ENCODE results near the gene BBLN. TPM values are rescaled to one million over a fixed set of nuclear protein-coding genes. Genes with fewer than 3 reads are reported as not detected.
A peak's percentile ranks its signal among the peaks of the same experiment; 100 is the strongest.

Gene BBLN
- total RNA-seq, 2 donors from 2014 or later = 65.7 to 71.9 TPM

DNA sequence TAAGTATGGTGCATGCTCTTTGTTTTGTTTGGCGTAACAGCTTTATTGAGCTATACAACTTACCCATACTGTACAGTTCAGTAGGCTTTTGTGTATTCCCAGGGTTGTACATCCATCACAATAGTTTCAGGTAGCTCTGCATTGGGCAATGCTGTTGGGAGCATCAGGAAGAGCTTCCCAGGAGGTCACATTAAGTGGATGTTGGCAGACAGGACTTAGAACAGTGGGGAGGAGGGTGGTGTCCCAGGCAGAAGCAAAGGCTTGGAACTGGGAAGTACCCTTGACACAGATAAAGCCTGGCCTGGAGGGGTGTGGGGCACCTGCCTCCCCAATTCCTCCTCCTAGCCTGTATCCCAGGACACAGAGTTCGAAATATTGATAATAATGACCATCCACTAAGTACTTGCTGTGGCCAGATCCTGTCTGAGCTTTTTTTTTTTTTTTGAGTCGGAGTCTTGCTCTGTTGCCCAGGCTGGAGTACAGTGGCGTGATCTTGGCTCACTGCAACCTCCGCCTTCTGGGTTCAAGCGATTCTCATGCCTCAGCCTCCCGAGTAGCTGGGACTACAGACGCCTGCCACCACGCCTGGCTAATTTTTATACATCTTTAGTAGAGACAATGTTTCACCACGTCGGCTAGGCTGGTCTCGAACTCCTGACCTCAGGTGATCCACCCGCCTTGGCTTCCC lies 1.3 kb downstream of the BBLN start:
- Mint-ChIP-seq H3K4me3 (peak overlapping the region; percentile 84), H3K36me3 (ENCODE audit: low read depth) (peaks cover 44% of the 10 kb centered on the region), H3K4me1 (peaks cover 10% of the 10 kb centered on the region), H3K27me3 (no peaks in the 10 kb centered on the region), H3K9me3 (no peaks in the 10 kb centered on the region), H3K27ac (peak overlapping the region; percentile 54)
- ATAC-seq (replicated peaks) = no peak

DNA sequence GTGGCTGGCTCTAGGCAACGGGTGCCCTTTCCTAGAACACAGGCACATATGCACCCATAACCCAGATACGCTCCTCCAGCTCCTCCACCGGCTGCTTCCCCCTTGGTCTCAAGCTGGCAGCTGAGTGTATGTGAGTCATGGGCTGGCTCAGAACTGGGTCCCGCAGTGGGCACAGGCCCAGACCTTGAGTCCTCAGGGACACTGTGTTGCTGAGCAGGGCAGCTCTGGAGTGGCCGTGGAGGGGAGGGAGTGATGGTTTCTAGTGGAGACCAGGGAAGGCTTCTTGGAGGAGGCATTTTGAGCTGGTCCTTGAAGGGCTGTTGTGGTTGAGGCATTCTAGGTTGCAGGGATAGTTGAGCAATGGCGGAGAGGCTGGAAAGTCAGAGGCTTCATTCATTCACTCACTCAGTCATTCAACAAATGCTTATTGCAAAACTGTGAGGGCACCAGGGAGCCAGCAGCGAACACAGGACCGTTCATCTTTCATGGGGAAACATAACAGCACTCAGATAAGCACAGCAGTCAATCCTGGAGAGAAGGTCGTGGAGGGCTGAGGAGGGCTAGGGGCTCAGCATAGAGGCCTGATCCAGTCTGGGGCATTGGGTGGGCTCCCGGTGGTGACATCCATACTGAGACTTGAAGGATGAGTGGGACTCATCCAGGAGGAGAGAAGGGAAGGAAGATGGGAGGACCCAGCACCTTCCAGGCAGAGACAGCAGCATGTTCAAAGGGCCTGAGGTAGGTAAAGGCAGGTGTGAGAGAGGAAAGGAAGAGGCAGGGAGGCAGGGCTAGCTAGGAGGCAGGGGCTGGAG lies 2.4 kb downstream of the BBLN start:
- H3K27ac Mint-ChIP-seq = peak overlapping the region; percentile 43
- H3K4me3 Mint-ChIP-seq = peak overlapping the region; percentile 84
- H3K4me1 Mint-ChIP-seq = peaks cover 10% of the 10 kb centered on the region
- ATAC-seq (replicated peaks) = no peak
- H3K27me3 Mint-ChIP-seq = no peaks in the 10 kb centered on the region
- H3K9me3 Mint-ChIP-seq = no peaks in the 10 kb centered on the region
- peaks cover 54% of the 10 kb centered on the region for H3K36me3 Mint-ChIP-seq (ENCODE audit: low read depth)

DNA sequence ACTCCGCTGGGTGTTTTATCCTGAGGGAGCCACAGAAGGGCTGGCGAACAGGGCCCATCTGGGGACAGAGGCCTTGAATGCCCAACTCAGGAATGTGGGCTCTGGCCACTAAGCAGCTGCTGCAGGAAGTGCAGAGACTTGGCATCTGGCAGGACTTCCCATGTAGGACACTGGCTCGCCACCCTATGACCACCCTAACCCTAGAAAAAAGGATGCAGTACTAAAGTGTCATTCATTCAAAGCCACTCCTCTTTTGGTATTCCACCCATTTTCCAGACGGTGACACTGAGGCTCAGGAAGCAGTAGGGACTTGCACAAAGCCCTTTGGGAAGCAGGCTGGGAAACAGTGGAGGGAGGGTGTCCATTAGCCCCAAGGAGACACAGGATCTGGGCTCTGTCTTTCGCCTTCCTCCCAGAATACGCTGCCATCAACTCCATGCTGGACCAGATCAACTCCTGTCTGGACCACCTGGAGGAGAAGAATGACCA lies 3.0 kb downstream of the BBLN start:
- Mint-ChIP-seq H3K4me1 (peaks cover 10% of the 10 kb centered on the region), H3K27ac (no peak overlapping the region), H3K27me3 (no peaks in the 10 kb centered on the region), H3K9me3 (no peaks in the 10 kb centered on the region), H3K4me3 (no peak overlapping the region), H3K36me3 (ENCODE audit: low read depth) (peaks cover 60% of the 10 kb centered on the region)
- no peak for ATAC-seq (replicated peaks)

DNA sequence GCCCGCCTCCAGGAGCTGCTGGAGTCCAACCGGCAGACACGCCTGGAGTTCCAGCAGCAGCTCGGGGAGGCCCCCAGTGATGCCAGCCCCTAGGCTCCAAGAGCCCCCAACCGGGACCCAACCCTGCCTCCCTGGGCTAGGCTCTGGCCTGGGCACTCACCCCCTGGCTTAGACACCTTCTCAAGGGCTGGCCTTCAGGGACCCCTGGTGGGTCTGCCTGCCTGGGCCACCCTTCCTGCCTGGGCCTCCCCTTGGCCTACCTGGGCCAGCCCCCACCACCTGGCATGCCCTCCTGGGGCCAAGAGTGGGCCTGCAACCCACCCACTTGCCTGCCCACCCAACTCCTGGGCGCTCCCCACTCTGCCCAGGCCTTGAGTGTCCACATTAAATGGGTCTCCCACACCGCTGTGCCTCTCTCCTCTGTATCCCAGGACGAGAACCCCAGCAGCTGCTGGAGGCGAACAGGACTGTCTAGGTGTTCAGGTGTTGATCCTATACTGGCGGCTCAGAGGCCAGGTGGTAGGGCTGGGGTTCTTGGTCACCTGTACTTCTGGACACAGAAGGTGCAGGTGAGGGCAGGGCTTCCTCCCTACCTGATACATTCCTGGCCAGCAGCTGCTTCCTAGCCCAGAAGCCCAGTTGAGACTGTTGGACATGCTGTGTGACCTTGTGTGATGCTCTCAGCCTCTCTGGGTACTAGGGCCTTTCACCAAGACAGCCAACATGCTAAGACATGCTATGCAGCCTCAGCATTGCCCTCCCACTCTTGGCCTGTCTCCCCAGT lies 3.6 kb downstream of the BBLN start:
- no peaks in the 10 kb centered on the region for H3K9me3 Mint-ChIP-seq
- H3K4me1 Mint-ChIP-seq = peaks cover 10% of the 10 kb centered on the region
- H3K36me3 Mint-ChIP-seq (ENCODE audit: low read depth) = peaks cover 65% of the 10 kb centered on the region
- no peaks in the 10 kb centered on the region for H3K27me3 Mint-ChIP-seq
- no peak for ATAC-seq (replicated peaks)
- no peak overlapping the region for H3K4me3 Mint-ChIP-seq
- no peak overlapping the region for H3K27ac Mint-ChIP-seq

DNA sequence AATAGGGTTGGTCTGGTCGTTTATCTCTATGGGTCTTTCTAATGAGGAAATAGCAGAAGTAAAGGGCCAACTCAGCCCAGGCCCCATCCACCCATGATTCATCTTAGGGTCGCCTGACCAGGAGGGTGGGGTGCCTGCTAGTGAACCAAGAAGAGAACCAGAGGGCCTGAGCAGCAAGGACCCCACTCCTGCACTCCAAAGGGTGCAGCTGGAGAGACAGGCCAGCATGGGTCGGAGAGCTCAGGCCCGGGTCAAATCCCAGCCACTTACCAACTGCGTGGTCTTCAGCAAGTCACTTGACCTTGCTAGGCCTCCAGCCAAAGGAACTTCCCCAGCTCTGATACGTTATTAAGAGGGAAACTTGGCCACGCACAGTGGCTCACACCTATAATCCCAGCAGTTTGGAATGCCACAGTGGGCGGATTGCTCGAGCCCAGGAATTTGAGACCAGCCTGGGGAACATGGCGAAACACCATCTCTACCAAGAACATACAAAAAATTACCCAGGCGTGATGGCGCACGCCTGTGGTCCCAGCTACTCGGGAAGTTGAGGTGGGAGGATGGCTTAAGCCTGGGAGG lies 4.3 kb downstream of the BBLN start:
- peaks cover 72% of the 10 kb centered on the region for H3K36me3 Mint-ChIP-seq (ENCODE audit: low read depth)
- no peaks in the 10 kb centered on the region for H3K27me3 Mint-ChIP-seq
- no peak for ATAC-seq (replicated peaks)
- H3K9me3 Mint-ChIP-seq = no peaks in the 10 kb centered on the region
- peaks cover 10% of the 10 kb centered on the region for H3K4me1 Mint-ChIP-seq
- H3K4me3 Mint-ChIP-seq = no peak overlapping the region
- H3K27ac Mint-ChIP-seq = no peak overlapping the region

DNA sequence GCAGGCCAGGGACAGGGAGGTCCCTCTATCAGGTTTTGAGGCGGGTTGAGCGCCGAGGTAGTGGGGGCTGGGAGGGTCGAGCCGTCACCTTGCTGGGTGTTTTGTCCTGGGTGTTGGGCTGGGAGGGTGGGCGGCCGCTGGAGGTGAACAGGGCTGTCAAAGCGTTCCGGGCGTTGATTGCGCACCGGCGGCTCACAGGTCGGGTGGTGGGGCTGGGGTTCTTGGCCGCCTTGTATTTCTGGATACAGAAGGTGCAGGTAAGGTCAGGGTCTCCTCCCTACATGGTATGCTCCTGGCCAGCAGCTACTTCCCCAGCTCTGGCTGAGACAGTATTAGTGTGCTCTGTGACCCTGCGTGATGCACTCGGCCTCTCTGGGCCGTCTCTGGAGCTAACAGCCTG lies 6.1 kb downstream of the BBLN start:
- Mint-ChIP-seq H3K27ac (no peak overlapping the region), H3K36me3 (ENCODE audit: low read depth) (peaks cover 82% of the 10 kb centered on the region), H3K4me3 (no peak overlapping the region), H3K4me1 (peaks cover 10% of the 10 kb centered on the region), H3K27me3 (no peaks in the 10 kb centered on the region), H3K9me3 (no peaks in the 10 kb centered on the region)
- no peak for ATAC-seq (replicated peaks)

DNA sequence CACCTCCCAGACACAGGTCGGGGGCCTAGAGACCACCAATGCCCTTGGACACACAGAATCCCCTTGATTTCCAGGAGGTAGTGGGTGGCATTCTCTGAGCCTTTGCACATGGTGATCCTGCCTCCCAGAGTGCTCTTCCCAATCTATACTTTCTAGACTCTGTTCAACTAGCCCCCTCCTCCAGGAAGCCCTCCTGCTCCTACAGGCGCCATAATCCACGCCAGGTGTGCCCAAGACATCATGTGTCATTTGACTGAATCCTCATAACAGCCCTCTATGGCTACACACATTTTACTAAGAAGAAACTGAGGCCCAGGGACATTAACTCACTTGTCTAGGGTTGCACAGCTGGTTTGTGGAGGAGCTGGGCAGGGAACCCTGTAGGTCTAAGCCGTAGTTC lies 7.1 kb downstream of the BBLN start:
- H3K4me3 Mint-ChIP-seq = no peak overlapping the region
- H3K27ac Mint-ChIP-seq = no peak overlapping the region
- H3K4me1 Mint-ChIP-seq = peaks cover 7% of the 10 kb centered on the region
- no peak for ATAC-seq (replicated peaks)
- no peaks in the 10 kb centered on the region for H3K9me3 Mint-ChIP-seq
- H3K36me3 Mint-ChIP-seq (ENCODE audit: low read depth) = peaks cover 80% of the 10 kb centered on the region
- H3K27me3 Mint-ChIP-seq = no peaks in the 10 kb centered on the region

DNA sequence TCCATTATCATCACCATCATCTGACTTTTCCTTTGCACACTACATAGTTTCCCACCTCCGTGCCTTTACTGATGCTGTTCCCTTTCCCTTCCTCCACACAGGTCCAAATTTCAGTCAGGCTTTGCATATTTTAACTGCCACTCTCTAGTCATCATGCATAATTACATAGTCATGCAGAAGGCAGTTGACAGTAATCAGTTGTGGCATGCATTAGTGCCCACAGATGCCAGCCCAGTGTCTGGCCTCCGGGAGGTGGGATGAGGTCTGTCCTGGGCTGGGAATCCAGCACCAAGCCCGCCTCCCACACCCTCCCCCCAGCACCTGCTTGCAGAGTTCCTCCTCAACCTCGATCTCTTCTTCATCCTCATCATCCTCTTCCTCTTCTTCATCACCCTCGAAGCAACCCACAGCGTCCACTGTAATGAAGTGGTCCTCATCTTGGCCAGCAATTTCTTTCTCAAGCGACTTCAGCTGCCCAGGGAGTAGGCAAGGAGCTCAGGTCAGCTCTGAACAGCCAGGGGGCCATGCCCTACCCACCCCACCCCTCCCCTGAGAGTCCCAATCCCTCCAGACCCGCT lies 8.8 kb downstream of the BBLN start:
- no peaks in the 10 kb centered on the region for H3K27me3 Mint-ChIP-seq
- peaks cover 70% of the 10 kb centered on the region for H3K36me3 Mint-ChIP-seq (ENCODE audit: low read depth)
- no peaks in the 10 kb centered on the region for H3K9me3 Mint-ChIP-seq
- no peak overlapping the region for H3K4me3 Mint-ChIP-seq
- ATAC-seq (replicated peaks) = no peak
- H3K27ac Mint-ChIP-seq = peak overlapping the region; percentile 13
- H3K4me1 Mint-ChIP-seq = no peaks in the 10 kb centered on the region

DNA sequence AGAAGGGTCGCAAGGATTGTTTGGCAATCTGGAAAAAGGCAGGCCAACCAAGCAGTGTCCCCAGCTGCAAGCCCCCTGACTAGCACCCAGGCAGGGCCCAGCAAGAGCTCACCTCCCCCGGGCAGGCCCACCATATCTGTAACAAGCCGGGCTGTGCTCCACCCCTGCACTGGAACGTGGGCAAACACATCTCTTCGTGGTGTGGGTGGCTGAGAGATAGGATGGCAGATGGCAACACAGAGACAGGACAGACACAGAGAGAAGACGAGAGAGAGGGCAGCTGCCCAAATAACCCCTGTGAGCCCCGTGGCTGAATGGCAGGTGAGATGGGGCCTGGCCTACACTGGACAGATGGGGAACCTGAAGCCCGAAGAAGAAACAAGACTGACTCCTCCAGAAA lies 9.4 kb downstream of the BBLN start:
- H3K4me3 Mint-ChIP-seq = no peak overlapping the region
- peak overlapping the region; percentile 16 for H3K27ac Mint-ChIP-seq
- no peaks in the 10 kb centered on the region for H3K4me1 Mint-ChIP-seq
- no peak for ATAC-seq (replicated peaks)
- no peaks in the 10 kb centered on the region for H3K9me3 Mint-ChIP-seq
- peaks cover 68% of the 10 kb centered on the region for H3K36me3 Mint-ChIP-seq (ENCODE audit: low read depth)
- H3K27me3 Mint-ChIP-seq = no peaks in the 10 kb centered on the region

DNA sequence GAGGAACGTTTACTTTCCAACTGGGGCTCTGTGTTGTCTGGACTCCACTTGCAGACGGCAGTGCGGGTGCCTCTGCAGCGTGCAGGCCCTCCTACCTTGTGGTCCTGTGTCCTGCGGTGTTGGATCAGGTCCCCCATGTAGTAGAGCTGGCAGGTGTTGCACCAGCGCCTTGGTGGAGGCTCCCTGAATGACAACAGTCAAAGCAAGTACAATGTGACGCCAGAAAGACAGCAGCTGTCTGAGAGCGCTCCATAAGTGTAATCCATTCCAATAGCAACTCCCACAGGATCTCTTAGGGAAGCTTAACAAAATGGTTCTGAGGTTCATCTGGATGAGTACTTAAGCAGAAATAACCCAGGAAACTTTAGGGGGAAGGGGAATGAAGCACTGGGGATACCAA lies 9.9 kb downstream of the BBLN start:
- peak overlapping the region; percentile 16 for H3K27ac Mint-ChIP-seq
- no peaks in the 10 kb centered on the region for H3K4me1 Mint-ChIP-seq
- H3K9me3 Mint-ChIP-seq = no peaks in the 10 kb centered on the region
- H3K4me3 Mint-ChIP-seq = no peak overlapping the region
- no peaks in the 10 kb centered on the region for H3K27me3 Mint-ChIP-seq
- ATAC-seq (replicated peaks) = no peak
- H3K36me3 Mint-ChIP-seq (ENCODE audit: low read depth) = peaks cover 69% of the 10 kb centered on the region

DNA sequence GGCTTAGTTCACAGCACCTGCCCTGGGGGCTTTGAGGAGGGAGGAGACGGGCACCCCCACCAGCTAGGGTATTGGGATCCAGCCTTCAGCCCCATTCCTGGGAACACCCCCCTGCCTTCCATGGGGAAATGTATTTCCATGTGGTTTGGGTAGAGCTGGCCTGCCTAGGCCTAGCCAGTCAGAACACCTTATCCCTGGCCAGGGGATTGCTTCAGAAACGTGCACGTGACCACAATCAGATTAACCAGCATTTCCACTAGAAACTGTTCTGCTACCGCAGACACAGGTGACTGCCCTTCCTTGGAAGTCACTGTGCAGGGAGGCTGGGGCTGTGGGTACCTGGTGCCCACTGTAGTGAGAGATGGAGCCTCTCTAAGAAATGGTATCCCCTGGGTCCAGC lies 14.0 kb downstream of the BBLN start:
- Mint-ChIP-seq H3K9me3 (no peaks in the 10 kb centered on the region), H3K36me3 (ENCODE audit: low read depth) (peaks cover 65% of the 10 kb centered on the region), H3K4me3 (no peak overlapping the region), H3K27ac (no peak overlapping the region), H3K27me3 (no peaks in the 10 kb centered on the region), H3K4me1 (no peaks in the 10 kb centered on the region)
- no peak for ATAC-seq (replicated peaks)

DNA sequence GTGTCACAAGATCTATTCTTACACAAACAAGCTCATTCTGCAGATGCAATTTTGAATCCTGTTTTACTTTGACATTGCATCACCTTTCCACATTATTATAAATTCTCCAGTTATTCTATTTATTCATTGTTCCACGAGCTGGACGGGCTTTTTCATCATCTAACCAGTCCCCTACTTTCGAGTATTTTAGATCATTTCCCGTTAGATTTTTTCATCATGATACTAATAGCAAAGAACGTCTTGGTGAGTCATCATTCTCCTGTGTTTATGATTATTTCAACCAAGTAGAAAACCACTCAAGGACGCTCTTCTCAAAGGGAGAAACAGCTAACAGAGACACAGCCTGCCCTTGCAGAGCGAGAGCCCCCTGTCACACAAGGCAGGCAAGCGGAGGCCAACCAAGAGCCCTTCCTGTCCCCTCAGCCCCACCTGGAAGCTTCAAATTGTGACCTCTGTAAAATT lies 15.1 kb downstream of the BBLN start:
- Mint-ChIP-seq H3K27ac (peak overlapping the region; percentile 46), H3K9me3 (no peaks in the 10 kb centered on the region), H3K27me3 (no peaks in the 10 kb centered on the region), H3K4me1 (no peaks in the 10 kb centered on the region), H3K4me3 (no peak overlapping the region), H3K36me3 (ENCODE audit: low read depth) (peaks cover 65% of the 10 kb centered on the region)
- no peak for ATAC-seq (replicated peaks)

DNA sequence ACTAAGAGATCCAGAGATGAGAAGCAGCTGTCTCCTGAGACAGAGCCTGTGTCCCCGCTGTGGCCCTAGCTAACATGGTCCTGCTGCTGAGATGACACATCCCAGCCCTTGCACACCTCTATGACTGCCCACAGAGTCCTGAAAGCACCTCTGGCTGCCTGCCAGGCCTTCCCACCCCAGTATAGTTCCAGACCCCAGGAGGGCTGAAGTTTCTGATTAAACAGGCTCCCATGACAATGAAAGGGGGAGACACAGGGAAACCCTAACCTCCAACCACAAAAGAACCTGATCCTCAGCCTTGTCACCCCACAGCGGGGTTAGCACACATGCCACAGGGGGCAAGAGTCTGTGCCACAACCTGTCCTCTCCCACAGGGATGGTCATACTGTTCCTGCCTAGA lies 15.7 kb downstream of the BBLN start:
- H3K9me3 Mint-ChIP-seq = no peaks in the 10 kb centered on the region
- H3K4me3 Mint-ChIP-seq = no peak overlapping the region
- no peaks in the 10 kb centered on the region for H3K27me3 Mint-ChIP-seq
- peak overlapping the region; percentile 46 for H3K27ac Mint-ChIP-seq
- H3K4me1 Mint-ChIP-seq = no peaks in the 10 kb centered on the region
- H3K36me3 Mint-ChIP-seq (ENCODE audit: low read depth) = peaks cover 65% of the 10 kb centered on the region
- no peak for ATAC-seq (replicated peaks)

Data from activated T-helper 17 cell treated with anti-CD3 and anti-CD28 coated beads, Interleukin-2, amount 50 U/mL, for 72 hours (primary cell).